ENCODE data around the gene B4GAT1.
"Not testable (repeated sequence)": the region's sequence is repeated elsewhere in the genome, so short reads cannot be mapped to it uniquely, and the experiment has no call there.

B4GAT1 gene

GRCh38 chr11:66313321-66314185, 33.9 kb downstream of the B4GAT1 start:
- H3K36me3 ChIP-seq (ENCODE audit: insufficient read depth, insufficient read length, low read length): peaks cover 3% of the 10 kb centered on the region
- DNase-seq (ENCODE audit: low read depth, low spot score): no peak
- H3K9ac ChIP-seq (ENCODE audit: insufficient read length, low read depth): peak overlapping the region; percentile 87
- no peak for TF ChIP-seq YY1 (IDR thresholded peaks at IDR 0.05; ENCODE audit: insufficient read depth, insufficient read length)
- TF ChIP-seq ZNF274 (IDR thresholded peaks at IDR 0.05; ENCODE audit: low read depth, low read length): no peak
- no peak for TF ChIP-seq SUZ12 (IDR thresholded peaks at IDR 0.05; ENCODE audit: extremely low read depth, insufficient read depth, insufficient read length)
- H3K27me3 ChIP-seq (ENCODE audit: insufficient read depth, insufficient read length): peaks cover 19% of the 10 kb centered on the region
- peaks cover 43% of the 10 kb centered on the region for H3K4me1 ChIP-seq (ENCODE audit: insufficient read depth, insufficient read length)
- H3K9me3 ChIP-seq (ENCODE audit: insufficient read depth, low read length): no peaks in the 10 kb centered on the region
- H3K4me3 ChIP-seq (ENCODE audit: insufficient read length, low read depth): peak overlapping the region; percentile 48

- peak; percentile 98 for DNase-seq (ENCODE audit: low read depth, low spot score)
- H3K27me3 ChIP-seq (ENCODE audit: insufficient read depth, insufficient read length): peaks cover 19% of the 10 kb centered on the region
- TF ChIP-seq ZNF274 (IDR thresholded peaks at IDR 0.05; ENCODE audit: low read depth, low read length): no peak
- no peak for TF ChIP-seq YY1 (IDR thresholded peaks at IDR 0.05; ENCODE audit: insufficient read depth, insufficient read length)
- no peak for TF ChIP-seq SUZ12 (IDR thresholded peaks at IDR 0.05; ENCODE audit: extremely low read depth, insufficient read depth, insufficient read length)
- peaks cover 3% of the 10 kb centered on the region for H3K36me3 ChIP-seq (ENCODE audit: insufficient read depth, insufficient read length, low read length)
- peaks cover 35% of the 10 kb centered on the region for H3K4me1 ChIP-seq (ENCODE audit: insufficient read depth, insufficient read length)
- H3K9ac ChIP-seq (ENCODE audit: insufficient read length, low read depth): peak overlapping the region; percentile 87
- H3K4me3 ChIP-seq (ENCODE audit: insufficient read length, low read depth): peak overlapping the region; percentile 66
- H3K9me3 ChIP-seq (ENCODE audit: insufficient read depth, low read length): no peaks in the 10 kb centered on the region
Observed at GRCh38 chr11:66312549-66313320, 34.7 kb downstream of the B4GAT1 start.

GRCh38 chr11:66311965-66312548, 35.4 kb downstream of the B4GAT1 start:
- H3K36me3 ChIP-seq (ENCODE audit: insufficient read depth, insufficient read length, low read length): peaks cover 3% of the 10 kb centered on the region

GRCh38 chr11:66311470-66311964, 35.9 kb downstream of the B4GAT1 start:
- H3K27me3 ChIP-seq (ENCODE audit: insufficient read depth, insufficient read length): peaks cover 15% of the 10 kb centered on the region

More at GRCh38 chr11:66311965-66312548, 35.4 kb downstream of the B4GAT1 start:
- H3K4me3 ChIP-seq (ENCODE audit: insufficient read length, low read depth): peak overlapping the region; percentile 66
- H3K27me3 ChIP-seq (ENCODE audit: insufficient read depth, insufficient read length): peaks cover 19% of the 10 kb centered on the region
- TF ChIP-seq SUZ12 (IDR thresholded peaks at IDR 0.05; ENCODE audit: extremely low read depth, insufficient read depth, insufficient read length) (no peak), ZNF274 (IDR thresholded peaks at IDR 0.05; ENCODE audit: low read depth, low read length) (no peak), YY1 (IDR thresholded peaks at IDR 0.05; ENCODE audit: insufficient read depth, insufficient read length) (no peak)
- no peaks in the 10 kb centered on the region for H3K9me3 ChIP-seq (ENCODE audit: insufficient read depth, low read length)
- peaks cover 30% of the 10 kb centered on the region for H3K4me1 ChIP-seq (ENCODE audit: insufficient read depth, insufficient read length)
- DNase-seq (ENCODE audit: low read depth, low spot score): peak; percentile 92
- H3K9ac ChIP-seq (ENCODE audit: insufficient read length, low read depth): peak overlapping the region; percentile 84

GRCh38 chr11:66310803-66311440, 36.5 kb downstream of the B4GAT1 start:
- H3K36me3 ChIP-seq (ENCODE audit: insufficient read depth, insufficient read length, low read length); DNase-seq (ENCODE audit: low read depth, low spot score); H3K27me3 ChIP-seq (ENCODE audit: insufficient read depth, insufficient read length); H3K9me3 ChIP-seq (ENCODE audit: insufficient read depth, low read length): not testable (repeated sequence)
- Histone ChIP-seq H3K9ac (ENCODE audit: insufficient read length, low read depth) (peak overlapping the region; percentile 84), H3K4me1 (ENCODE audit: insufficient read depth, insufficient read length) (peaks cover 22% of the 10 kb centered on the region), H3K4me3 (ENCODE audit: insufficient read length, low read depth) (peak overlapping the region; percentile 13)

More at GRCh38 chr11:66311470-66311964, 35.9 kb downstream of the B4GAT1 start:
- H3K36me3 ChIP-seq (ENCODE audit: insufficient read depth, insufficient read length, low read length): peaks cover 3% of the 10 kb centered on the region
- H3K4me1 ChIP-seq (ENCODE audit: insufficient read depth, insufficient read length): peaks cover 28% of the 10 kb centered on the region
- H3K9ac ChIP-seq (ENCODE audit: insufficient read length, low read depth): peak overlapping the region; percentile 84
- DNase-seq (ENCODE audit: low read depth, low spot score): no peak
- no peak for TF ChIP-seq ZNF274 (IDR thresholded peaks at IDR 0.05; ENCODE audit: low read depth, low read length)
- TF ChIP-seq SUZ12 (IDR thresholded peaks at IDR 0.05; ENCODE audit: extremely low read depth, insufficient read depth, insufficient read length): no peak
- no peak for TF ChIP-seq YY1 (IDR thresholded peaks at IDR 0.05; ENCODE audit: insufficient read depth, insufficient read length)
- H3K9me3 ChIP-seq (ENCODE audit: insufficient read depth, low read length): no peaks in the 10 kb centered on the region
- H3K4me3 ChIP-seq (ENCODE audit: insufficient read length, low read depth): peak overlapping the region; percentile 66

- no peak overlapping the region for H3K9ac ChIP-seq (ENCODE audit: insufficient read length, low read depth)
- TF ChIP-seq SUZ12 (IDR thresholded peaks at IDR 0.05; ENCODE audit: extremely low read depth, insufficient read depth, insufficient read length) (no peak), ZNF274 (IDR thresholded peaks at IDR 0.05; ENCODE audit: low read depth, low read length) (no peak), YY1 (IDR thresholded peaks at IDR 0.05; ENCODE audit: insufficient read depth, insufficient read length) (no peak)
- H3K4me1 ChIP-seq (ENCODE audit: insufficient read depth, insufficient read length): peaks cover 16% of the 10 kb centered on the region
- H3K36me3 ChIP-seq (ENCODE audit: insufficient read depth, insufficient read length, low read length): no peaks in the 10 kb centered on the region
- no peak for DNase-seq (ENCODE audit: low read depth, low spot score)
- peaks cover 3% of the 10 kb centered on the region for H3K27me3 ChIP-seq (ENCODE audit: insufficient read depth, insufficient read length)
- H3K9me3 ChIP-seq (ENCODE audit: insufficient read depth, low read length): no peaks in the 10 kb centered on the region
- H3K4me3 ChIP-seq (ENCODE audit: insufficient read length, low read depth): no peak overlapping the region
Observed at GRCh38 chr11:66310324-66310723, 37.1 kb downstream of the B4GAT1 start.

Data from NT2/D1 (cell line).